ENCODE results near the gene CTPS2.

GRCh38 chrX:16646366-16647138, 65.9 kb downstream of the CTPS2 start:
- TF ChIP-seq POLR2A (IDR thresholded peaks at IDR 0.05) (no peak), POLR2AphosphoS5 (IDR thresholded peaks at IDR 0.05) (no peak)
- TF ChIP-seq, protein P1, sequence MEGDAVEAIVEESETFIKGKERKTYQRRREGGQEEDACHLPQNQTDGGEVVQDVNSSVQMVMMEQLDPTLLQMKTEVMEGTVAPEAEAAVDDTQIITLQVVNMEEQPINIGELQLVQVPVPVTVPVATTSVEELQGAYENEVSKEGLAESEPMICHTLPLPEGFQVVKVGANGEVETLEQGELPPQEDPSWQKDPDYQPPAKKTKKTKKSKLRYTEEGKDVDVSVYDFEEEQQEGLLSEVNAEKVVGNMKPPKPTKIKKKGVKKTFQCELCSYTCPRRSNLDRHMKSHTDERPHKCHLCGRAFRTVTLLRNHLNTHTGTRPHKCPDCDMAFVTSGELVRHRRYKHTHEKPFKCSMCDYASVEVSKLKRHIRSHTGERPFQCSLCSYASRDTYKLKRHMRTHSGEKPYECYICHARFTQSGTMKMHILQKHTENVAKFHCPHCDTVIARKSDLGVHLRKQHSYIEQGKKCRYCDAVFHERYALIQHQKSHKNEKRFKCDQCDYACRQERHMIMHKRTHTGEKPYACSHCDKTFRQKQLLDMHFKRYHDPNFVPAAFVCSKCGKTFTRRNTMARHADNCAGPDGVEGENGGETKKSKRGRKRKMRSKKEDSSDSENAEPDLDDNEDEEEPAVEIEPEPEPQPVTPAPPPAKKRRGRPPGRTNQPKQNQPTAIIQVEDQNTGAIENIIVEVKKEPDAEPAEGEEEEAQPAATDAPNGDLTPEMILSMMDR (IDR thresholded peaks at IDR 0.05), result no peak
